ENCODE data around the gene KHSRP.
A peak's percentile ranks its signal among the peaks of the same experiment; 100 is the strongest.

KHSRP gene

DNA sequence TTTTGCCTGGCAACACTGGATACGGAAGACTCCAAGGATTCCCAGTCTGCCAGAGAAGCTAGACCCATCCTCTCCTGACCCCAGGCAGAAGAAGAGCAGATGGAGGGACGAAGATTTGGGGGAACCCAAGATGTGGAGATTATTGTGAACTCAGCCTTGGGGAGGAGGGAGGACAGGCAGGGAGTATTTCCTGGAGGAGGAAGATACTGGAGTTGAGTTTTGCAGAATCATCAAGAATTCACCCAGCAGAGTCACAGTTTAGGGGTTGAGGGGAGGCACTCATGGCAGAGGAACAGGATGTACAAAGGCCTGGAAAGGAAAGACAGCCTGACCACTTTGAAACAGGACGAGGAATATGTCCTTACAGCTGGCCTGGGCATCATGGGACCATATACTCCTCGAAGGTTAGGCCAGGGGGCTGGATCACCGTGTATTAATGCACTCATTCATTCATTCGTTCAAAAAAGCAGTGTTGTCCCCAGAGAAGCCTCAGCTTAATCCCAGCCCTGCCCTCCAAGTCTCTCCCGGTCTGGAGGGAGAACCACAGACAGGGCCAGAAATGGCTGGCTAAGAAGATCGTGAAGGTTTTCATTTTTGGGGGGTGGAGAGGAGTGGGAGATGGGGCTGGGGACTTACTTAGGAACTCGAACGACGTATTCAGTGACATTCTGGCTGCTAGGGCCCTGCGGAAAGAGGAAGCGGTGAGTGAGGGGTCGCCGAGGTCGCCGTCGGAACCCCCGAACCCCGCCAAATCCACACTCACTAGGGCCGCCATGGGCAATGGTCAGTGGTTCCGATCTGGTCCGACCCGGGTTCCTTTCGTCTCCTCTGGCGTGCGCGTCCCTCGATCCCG lies 32.2 kb downstream of the KHSRP start:
- no peak for DNase-seq

DNA sequence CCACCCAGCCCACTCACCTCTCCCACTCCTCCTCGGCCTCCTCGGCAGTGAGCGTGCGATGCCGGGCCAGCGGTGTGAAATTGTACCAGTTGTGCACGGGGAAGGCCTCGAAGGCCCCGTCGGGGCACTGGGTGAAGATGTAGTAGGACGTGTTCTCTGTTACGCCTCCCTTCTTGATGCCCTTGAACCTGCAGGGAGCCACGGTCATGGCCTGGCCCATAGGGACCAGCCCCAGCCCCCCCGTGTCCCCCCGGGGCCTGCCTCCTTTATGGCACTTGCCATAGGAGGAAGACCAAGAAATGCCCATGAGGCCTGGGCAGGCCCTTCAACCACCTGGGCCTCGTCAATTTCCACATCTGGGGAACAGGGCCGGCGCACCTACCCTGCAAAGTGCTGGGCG lies 37.2 kb downstream of the KHSRP start:
- DNase-seq = no peak

- no peak for DNase-seq
Measured at GRCh38 chr19:6384381-6384780, 40.2 kb downstream of the KHSRP start.

DNA sequence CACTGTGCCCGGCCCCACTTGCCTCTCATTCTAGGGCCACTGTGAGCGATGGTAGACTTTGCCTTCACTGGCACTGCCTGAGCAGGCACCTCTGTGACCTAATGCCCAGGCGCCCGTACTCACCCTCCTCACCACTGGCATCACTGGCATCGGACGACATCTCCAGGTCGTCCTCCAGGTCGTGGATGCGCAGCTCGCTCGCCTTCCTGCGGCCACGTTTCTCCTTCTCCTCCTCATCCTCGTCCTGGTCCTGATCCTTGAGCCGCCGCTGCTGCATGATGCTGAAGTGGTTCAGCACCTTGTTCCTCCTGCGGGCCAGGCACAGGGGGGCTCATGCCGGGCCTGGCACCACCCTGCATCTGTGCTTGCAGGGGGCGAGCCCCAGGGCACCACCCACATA lies 41.4 kb downstream of the KHSRP start:
- DNase-seq = no peak

DNA sequence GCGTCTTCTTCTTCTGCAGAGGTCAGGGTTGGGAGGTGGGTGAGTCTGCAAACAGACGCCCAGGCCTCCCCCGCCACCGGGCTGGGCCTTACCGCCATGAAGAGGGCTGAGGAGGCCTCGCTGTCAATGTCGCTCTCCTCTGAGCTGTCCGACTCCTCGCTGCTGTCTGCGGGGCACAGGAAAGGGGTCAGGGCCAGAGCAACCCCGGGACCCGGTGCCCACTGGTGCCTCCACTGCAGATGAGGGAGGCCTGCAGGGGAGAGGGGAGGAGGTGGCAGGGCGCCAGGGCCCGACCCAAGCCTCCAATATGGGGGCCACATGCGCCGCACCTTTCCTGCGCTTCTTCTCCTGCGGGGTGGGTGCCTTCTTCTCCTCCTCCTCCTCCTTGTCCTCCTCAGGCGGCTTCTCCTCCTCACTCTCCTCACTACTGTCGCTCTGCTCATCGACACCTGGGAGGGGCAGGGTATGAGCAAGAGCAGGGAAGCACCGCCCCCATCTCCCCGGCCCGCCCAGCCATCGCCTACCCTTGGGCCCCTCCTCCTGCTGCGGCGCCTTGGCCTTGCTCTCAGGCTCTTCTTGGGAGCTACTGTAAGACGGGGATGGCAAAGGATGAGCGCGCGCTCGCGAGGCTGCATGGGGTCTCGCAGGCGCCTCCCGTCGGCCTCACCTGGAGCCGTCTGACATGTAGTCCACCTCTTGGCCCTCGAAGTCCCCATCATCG lies 43.4 kb downstream of the KHSRP start:
- DNase-seq = no peak

- DNase-seq = no peak
Measured at GRCh38 chr19:6379744-6380143, 44.9 kb downstream of the KHSRP start.

DNA sequence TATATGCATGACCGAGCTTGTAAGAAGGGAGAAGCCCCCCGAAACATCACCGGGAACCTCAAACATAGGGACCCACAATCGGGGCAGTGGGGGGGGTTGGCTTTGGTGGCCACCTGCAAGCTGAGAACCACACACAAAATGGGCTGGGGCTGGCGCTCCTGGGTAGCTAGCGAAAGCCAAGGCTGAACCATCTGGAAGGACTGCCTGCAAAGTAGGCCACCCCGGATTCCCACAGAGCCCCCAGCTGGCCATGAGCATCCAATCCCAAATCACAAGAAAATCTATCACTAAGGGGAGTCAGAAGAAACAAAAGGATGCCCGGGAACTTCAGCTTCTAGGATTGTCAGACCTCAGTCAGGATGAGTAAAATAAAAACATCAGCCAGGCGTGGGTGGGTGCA lies 46.1 kb downstream of the KHSRP start:
- DNase-seq = no peak

DNA sequence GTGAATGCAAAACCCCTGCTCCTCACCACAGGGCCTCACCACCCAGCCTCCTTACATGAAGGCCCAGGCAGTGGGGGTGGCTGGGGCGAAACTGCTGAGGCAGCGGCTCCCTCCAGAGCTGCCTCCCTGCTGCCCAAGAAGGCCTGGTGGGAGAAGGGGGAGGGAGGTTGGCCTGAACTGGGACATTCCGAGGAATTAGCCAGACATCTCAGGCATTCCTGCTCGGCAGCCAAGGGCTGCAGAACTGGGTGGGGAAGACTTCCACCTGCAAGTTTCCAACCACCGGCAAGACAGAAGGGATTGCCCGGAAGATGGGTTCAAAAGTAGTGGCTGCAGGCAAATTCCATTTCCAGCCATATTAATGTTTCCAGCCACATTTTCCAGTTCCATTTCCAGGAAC lies 46.6 kb downstream of the KHSRP start:
- no peak for DNase-seq

DNA sequence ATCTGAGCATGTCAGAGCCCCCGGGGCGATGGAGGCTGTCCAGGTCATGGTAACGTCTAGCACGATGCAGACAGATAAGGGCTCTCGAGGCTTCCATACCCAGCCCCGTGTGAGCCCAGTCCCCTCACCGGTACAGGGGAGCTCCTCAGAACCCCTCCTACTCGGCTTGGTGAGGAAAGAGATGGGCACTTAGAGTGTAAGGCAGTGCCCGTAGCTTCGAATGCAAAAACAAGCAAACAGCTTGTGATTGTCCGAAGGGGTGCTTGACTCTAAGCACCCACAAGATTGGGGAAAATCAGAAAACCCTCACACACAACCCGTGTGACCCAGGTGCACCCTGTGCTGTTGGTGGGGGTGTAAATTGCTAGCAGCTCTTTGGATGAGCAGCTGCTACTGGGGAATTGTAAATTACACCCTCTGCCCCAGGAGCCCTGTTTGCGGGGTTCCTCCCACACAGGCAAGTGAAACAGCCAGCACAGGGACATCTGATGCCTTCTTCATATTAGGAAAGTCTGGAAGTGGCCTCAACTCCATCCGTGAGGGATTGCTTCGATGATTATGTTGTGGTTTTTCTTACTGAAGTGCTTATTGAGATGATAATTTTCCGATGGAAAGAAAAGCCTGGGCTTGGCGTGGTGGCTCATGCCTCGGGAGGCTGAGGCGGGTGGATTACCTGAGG lies 48.0 kb downstream of the KHSRP start:
- no peak for DNase-seq

GRCh38 chr19:6375411-6376010 lies 49.1 kb downstream of the KHSRP start, which contains the start of gene PSPN:
Gene PSPN (minus strand): TSS chr19:6375933. CDS start chr19:6375849, 84 bp downstream.
- DNase-seq = no peak

- no peak for DNase-seq
Measured at GRCh38 chr19:6374711-6375410, 49.8 kb downstream of the KHSRP start.

- DNase-seq = no peak
Measured at GRCh38 chr19:6374161-6374709, 50.4 kb downstream of the KHSRP start.

GRCh38 chr19:6373813-6374108 lies 50.9 kb downstream of the KHSRP start:
- no peak for DNase-seq

- peak; percentile 100 for DNase-seq
Measured at GRCh38 chr19:6373096-6373812, 51.4 kb downstream of the KHSRP start.

DNA sequence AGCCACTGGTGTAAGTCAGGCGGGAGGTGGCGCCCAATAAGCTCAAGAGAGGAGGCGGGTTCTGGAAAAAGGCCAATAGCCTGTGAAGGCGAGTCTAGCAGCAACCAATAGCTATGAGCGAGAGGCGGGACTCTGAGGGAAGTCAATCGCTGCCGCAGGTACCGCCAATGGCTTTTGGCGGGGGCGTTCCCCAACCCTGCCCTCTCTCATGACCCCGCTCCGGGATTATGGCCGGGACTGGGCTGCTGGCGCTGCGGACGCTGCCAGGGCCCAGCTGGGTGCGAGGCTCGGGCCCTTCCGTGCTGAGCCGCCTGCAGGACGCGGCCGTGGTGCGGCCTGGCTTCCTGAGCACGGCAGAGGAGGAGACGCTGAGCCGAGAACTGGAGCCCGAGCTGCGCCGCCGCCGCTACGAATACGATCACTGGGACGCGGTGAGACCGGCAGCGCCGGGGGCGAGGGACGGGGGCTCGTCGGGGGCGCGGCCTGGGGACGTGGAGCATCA lies 52.0 kb downstream of the KHSRP start, which contains the start of gene ALKBH7:
TSS of gene ALKBH7 (plus strand) at position 201 of the 502 bp plus-strand sequence. CDS start at position 228, 27 bp downstream.
- DNase-seq = peak; percentile 98

DNA sequence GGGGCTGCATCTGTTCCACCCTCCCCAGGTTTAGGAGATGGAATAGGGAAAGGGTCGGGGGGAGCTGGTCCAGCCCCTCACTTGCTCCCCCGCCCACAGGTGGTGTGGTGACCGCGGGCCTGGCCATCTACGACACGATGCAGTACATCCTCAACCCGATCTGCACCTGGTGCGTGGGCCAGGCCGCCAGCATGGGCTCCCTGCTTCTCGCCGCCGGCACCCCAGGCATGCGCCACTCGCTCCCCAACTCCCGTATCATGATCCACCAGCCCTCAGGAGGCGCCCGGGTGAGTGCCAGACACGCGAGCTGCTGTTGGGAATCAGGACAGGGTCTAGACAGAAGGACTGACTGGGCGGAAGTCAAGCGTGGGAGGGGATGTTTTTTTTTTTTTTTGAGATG lies 60.3 kb downstream of the KHSRP start:
- DNase-seq = no peak

Measured in CD4-positive, alpha-beta T cell treated with Interleukin-17A for 4 hours (primary cell).